WTC11 (cell line): ENCODE data around the gene PADI1. TPM values are rescaled to one million over a fixed set of nuclear protein-coding genes. Genes with fewer than 3 reads are reported as not detected.

ENCODE experiments used
- ATAC-seq: fragments of 200-7000 bp; cut with Tn5 transposase; 2 replicates; pipeline ENCODE4 v1.10.0; 2021; ENCODE audit warnings: mild to moderate bottlenecking, moderate library complexity
- CTCF ChIA-PET: fragments of 300-600 bp; sonication (Branson Sonifier 250); formaldehyde crosslinking; loops from one replicate; lab custom pipeline; 2021; ENCODE audit warnings: antibody characterized with exemption; lab: Charles Lee
- POLR2A ChIA-PET: fragments of 350-600 bp; sonication (Branson Sonifier 250); formaldehyde crosslinking; loops from one replicate; lab custom pipeline; 2021; ENCODE audit warnings: antibody characterized with exemption; lab: Charles Lee
- DNase-seq: peaks from one replicate; pipeline ENCODE4 v3.0.0; 2021; ENCODE audit warnings: low spot score
- H3K27ac Mint-ChIP-seq: 2 replicates; pipeline ENCODE4 v1.8.0; 2021; ENCODE audit warnings: mixed read lengths
- H3K27me3 Mint-ChIP-seq: 2 replicates; pipeline ENCODE4 v1.8.0; 2021; ENCODE audit warnings: low read depth, mild to moderate bottlenecking, moderate library complexity, mixed read lengths
- H3K36me3 Mint-ChIP-seq: 2 replicates; pipeline ENCODE4 v1.8.0; 2021; ENCODE audit warnings: mixed read lengths
- H3K4me1 Mint-ChIP-seq: 2 replicates; pipeline ENCODE4 v1.8.0; 2022; ENCODE audit warnings: mixed read lengths
- H3K4me3 Mint-ChIP-seq: 2 replicates; pipeline ENCODE4 v1.8.0; 2021; ENCODE audit warnings: mild to moderate bottlenecking, moderate library complexity, mixed read lengths
- H3K9me3 Mint-ChIP-seq: 2 replicates; pipeline ENCODE4 v1.8.0; 2021; ENCODE audit warnings: mixed read lengths
- ATF6 ChIP-seq: sonication (generic); formaldehyde crosslinking; IDR thresholded peaks from 2 replicates; pipeline ENCODE4 v1.8.1; 2023; ENCODE audit warnings: mild to moderate bottlenecking, missing genetic modification reagents
- CBFB ChIP-seq: sonication (generic); formaldehyde crosslinking; IDR thresholded peaks from 2 replicates; pipeline ENCODE4 v1.8.1; 2022; ENCODE audit warnings: mild to moderate bottlenecking, low read depth, missing genetic modification reagents
- CDX4 ChIP-seq: fragments of 250-450 bp; sonication (Bioruptor Pico); IDR thresholded peaks from 2 replicates; pipeline ENCODE4 v1.9.0; 2021; ENCODE audit warnings: moderate library complexity, mild to moderate bottlenecking, inconsistent platforms, borderline replicate concordance
- CREM ChIP-seq: sonication (generic); formaldehyde crosslinking; IDR thresholded peaks from 2 replicates; pipeline ENCODE4 v1.8.1; 2022; ENCODE audit warnings: mild to moderate bottlenecking, missing genetic modification reagents, moderate library complexity
- E2F4 ChIP-seq: sonication (generic); formaldehyde crosslinking; IDR thresholded peaks from 2 replicates; pipeline ENCODE4 v1.8.1; 2022; ENCODE audit warnings: low read depth, mild to moderate bottlenecking, moderate library complexity, missing genetic modification reagents, borderline replicate concordance
- FOXP1 ChIP-seq: sonication (generic); formaldehyde crosslinking; IDR thresholded peaks from 2 replicates; pipeline ENCODE4 v1.8.0; 2022; ENCODE audit warnings: missing genetic modification reagents, mild to moderate bottlenecking, moderate library complexity, borderline replicate concordance
- SMAD3 ChIP-seq: sonication (generic); formaldehyde crosslinking; IDR thresholded peaks from 2 replicates; pipeline ENCODE4 v1.8.0; 2022; ENCODE audit warnings: missing genetic modification reagents, mild to moderate bottlenecking, borderline replicate concordance
- ZNF317 ChIP-seq: sonication (generic); formaldehyde crosslinking; IDR thresholded peaks from 2 replicates; pipeline ENCODE4 v1.8.1; 2023; ENCODE audit warnings: low read depth, mild to moderate bottlenecking, moderate library complexity, missing genetic modification reagents, borderline replicate concordance
- ZNF671 ChIP-seq: fragments of 250-450 bp; sonication (Bioruptor Pico); IDR thresholded peaks from 2 replicates; pipeline ENCODE4 v1.8.0; 2021; ENCODE audit warnings: mild to moderate bottlenecking
- total RNA-seq: library from RNA; stranded (reverse); gene quantifications from 3 replicates; pipeline ENCODE4 v1.2.3, GENCODE V29; 2021
- TF ChIP-seq, protein P1 (sequence below): sonication (generic); formaldehyde crosslinking; IDR thresholded peaks from 2 replicates; pipeline ENCODE4 v1.8.1; 2023; ENCODE audit warnings: mild to moderate bottlenecking, missing genetic modification reagents, moderate library complexity
- TF ChIP-seq, protein P2 (sequence below): fragments of 250-450 bp; sonication (Bioruptor Pico); IDR thresholded peaks from 2 replicates; pipeline ENCODE4 v1.9.0; 2021; ENCODE audit warnings: mild to moderate bottlenecking, borderline replicate concordance
- TF ChIP-seq, protein P3 (sequence below): sonication (generic); formaldehyde crosslinking; IDR thresholded peaks from 2 replicates; pipeline ENCODE4 v1.8.0; 2022; ENCODE audit warnings: mild to moderate bottlenecking, missing genetic modification reagents

The PADI1 gene
- total RNA-seq, 1 experiment from 2014 or later, result 0.15 TPM

DNA sequence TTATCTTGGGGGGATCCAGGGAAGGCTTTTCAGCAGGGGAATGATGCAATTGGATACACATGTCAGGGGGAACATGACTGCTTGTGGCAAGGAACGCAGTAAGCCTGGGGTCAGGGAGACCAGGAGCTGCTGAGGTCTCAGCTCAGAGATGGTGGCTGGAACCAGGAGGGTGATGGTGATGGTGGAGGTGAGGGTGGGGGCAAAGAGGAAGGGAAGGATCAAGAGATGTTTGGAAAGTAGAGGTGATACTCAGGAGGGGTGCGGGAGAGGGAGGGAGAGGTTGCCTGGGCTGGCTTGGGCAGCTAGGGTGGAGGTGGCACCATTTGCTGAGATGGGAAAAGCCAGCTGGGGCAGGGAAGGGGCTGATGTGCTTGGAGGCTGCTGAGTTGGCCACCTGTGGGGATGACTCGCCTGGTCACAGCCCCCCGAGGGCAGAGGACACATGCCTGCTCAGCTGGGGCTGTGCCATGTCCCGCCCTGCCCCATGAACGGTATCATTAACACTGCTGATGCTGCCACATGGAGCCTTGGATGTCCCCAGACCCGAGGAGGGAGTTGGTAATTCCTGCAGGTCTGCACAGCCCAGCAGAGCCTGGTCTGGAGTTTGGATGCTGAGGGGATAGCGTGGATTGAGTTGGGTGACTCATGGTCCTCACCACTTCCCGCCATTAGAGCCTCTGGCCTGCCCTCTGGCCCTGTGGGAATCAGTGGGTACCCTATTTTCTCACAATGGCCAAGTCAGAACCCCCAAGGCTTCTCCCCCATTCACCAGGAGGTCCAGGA is 6.3 kb upstream of the PADI1 start:
- ChIA-PET CTCF (no interaction called here), POLR2A (no interaction called here)
- no peak for DNase-seq
- H3K27ac Mint-ChIP-seq, result no peak overlapping the region
- no peaks in the 10 kb centered on the region for H3K36me3 Mint-ChIP-seq
- no peak for ATAC-seq
- peaks cover 13% of the 10 kb centered on the region for H3K4me1 Mint-ChIP-seq
- TF ChIP-seq ZNF671 (no peak), SMAD3 (CRISPR knock-in tag) (no peak), ZNF317 (CRISPR knock-in tag) (no peak), E2F4 (CRISPR knock-in tag) (no peak), FOXP1 (CRISPR knock-in tag) (no peak), CBFB (CRISPR knock-in tag) (no peak), CDX4 (CRISPR knock-in tag) (no peak), CREM (CRISPR knock-in tag) (no peak), ATF6 (CRISPR knock-in tag) (no peak)
- TF ChIP-seq, protein P1, sequence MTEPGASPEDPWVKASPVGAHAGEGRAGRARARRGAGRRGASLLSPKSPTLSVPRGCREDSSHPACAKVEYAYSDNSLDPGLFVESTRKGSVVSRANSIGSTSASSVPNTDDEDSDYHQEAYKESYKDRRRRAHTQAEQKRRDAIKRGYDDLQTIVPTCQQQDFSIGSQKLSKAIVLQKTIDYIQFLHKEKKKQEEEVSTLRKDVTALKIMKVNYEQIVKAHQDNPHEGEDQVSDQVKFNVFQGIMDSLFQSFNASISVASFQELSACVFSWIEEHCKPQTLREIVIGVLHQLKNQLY (CRISPR knock-in tag), result no peak
- TF ChIP-seq, protein P2, sequence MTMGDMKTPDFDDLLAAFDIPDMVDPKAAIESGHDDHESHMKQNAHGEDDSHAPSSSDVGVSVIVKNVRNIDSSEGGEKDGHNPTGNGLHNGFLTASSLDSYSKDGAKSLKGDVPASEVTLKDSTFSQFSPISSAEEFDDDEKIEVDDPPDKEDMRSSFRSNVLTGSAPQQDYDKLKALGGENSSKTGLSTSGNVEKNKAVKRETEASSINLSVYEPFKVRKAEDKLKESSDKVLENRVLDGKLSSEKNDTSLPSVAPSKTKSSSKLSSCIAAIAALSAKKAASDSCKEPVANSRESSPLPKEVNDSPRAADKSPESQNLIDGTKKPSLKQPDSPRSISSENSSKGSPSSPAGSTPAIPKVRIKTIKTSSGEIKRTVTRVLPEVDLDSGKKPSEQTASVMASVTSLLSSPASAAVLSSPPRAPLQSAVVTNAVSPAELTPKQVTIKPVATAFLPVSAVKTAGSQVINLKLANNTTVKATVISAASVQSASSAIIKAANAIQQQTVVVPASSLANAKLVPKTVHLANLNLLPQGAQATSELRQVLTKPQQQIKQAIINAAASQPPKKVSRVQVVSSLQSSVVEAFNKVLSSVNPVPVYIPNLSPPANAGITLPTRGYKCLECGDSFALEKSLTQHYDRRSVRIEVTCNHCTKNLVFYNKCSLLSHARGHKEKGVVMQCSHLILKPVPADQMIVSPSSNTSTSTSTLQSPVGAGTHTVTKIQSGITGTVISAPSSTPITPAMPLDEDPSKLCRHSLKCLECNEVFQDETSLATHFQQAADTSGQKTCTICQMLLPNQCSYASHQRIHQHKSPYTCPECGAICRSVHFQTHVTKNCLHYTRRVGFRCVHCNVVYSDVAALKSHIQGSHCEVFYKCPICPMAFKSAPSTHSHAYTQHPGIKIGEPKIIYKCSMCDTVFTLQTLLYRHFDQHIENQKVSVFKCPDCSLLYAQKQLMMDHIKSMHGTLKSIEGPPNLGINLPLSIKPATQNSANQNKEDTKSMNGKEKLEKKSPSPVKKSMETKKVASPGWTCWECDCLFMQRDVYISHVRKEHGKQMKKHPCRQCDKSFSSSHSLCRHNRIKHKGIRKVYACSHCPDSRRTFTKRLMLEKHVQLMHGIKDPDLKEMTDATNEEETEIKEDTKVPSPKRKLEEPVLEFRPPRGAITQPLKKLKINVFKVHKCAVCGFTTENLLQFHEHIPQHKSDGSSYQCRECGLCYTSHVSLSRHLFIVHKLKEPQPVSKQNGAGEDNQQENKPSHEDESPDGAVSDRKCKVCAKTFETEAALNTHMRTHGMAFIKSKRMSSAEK (CRISPR knock-in tag), result no peak
- TF ChIP-seq, protein P3, sequence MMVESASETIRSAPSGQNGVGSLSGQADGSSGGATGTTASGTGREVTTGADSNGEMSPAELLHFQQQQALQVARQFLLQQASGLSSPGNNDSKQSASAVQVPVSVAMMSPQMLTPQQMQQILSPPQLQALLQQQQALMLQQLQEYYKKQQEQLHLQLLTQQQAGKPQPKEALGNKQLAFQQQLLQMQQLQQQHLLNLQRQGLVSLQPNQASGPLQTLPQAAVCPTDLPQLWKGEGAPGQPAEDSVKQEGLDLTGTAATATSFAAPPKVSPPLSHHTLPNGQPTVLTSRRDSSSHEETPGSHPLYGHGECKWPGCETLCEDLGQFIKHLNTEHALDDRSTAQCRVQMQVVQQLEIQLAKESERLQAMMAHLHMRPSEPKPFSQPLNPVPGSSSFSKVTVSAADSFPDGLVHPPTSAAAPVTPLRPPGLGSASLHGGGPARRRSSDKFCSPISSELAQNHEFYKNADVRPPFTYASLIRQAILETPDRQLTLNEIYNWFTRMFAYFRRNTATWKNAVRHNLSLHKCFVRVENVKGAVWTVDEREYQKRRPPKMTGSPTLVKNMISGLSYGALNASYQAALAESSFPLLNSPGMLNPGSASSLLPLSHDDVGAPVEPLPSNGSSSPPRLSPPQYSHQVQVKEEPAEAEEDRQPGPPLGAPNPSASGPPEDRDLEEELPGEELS (CRISPR knock-in tag), result no peak
- H3K4me3 Mint-ChIP-seq, result no peak overlapping the region
- no peaks in the 10 kb centered on the region for H3K9me3 Mint-ChIP-seq
- H3K27me3 Mint-ChIP-seq, result no peaks in the 10 kb centered on the region; the same call in 1 of the 2 replicates
